ENCODE data around the gene ARSJ.
A peak's percentile ranks its signal among the peaks of the same experiment; 100 is the strongest.
"Not testable (repeated sequence)": the region's sequence is repeated elsewhere in the genome, so short reads cannot be mapped to it uniquely, and the experiment has no call there.

The ARSJ gene

DNA sequence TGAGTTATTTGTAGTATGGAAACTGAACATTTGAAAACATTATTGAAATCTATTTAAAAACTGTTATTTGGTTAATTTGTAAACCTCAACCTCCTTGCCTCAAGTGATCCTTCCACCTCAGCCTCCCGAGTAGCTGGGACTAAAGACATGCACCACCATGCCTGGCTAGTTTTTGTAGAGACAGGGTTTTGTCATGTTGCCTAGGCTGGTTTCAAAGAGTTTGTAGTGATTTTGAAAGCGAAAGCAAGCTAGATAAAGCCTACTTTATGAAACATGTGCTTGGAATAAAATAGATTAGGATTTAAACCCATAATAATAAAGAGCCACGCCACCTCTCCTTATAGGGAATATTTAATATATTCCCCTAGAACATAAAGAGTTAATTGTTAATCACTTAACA lies 23.5 kb downstream of the ARSJ start:
- no peak for DNase-seq

DNA sequence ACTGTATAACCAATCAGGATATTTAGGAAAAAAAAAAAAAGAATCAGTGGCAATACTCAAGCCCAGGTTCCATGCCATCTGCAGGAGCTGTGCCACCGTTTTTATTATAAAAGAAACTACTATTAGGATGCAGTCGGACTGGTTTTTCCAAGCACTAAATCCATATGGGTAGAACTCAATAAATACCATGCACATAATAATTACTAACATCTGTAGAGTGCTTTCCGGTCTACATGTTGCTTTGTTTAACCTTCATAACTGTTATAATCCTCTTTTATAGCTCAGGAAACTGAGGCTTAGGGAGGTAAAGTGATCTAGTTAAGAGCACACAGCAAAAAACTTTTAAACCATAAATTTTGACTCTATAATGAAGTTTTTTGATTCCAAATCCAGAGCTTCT lies 24.0 kb downstream of the ARSJ start:
- no peak for DNase-seq

DNA sequence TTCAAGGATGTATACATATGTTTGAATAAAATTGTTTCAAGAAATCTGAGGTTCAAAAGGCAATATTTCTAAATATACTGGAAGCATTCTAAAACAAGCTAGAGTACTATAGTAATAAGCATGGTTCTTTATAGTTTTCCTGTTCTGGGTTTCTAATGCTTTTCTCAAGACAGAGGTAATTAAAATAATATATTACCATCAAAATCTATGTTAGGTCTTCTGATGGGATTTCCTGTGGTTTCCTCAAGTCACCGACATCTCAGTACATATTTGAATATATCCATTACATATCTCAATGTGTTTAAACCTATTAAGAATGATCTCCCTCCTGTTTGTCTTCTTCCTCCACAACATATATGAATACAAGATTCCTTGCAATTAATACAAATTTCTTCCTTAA lies 25.6 kb downstream of the ARSJ start:
- DNase-seq, result no peak

DNA sequence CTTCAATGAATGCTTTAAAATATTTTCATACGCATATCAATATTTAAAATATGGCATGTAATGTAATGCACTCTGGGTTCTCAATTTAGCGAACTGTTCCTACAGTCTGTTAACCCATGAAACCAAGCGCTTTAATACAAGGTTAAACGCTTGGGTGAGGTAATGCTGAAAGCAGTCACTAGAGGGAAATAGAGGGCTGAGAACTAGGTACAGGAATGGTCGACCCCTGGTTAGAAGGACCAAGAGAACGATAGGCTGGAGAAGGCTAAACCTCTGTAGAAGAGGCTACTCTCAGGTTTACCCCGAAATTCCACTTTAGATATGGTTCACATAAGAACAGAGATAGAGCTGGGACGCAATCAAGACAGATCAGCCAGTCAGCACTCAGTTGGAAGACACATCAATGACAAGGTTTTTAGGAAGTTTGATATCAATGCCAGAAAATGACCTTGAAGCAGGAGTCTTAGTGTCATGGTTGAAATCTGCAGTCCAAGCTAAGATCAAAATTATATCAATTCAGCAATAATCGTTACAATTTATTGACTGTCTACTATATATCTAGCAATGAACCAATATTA lies 26.9 kb downstream of the ARSJ start:
- no peak for DNase-seq

DNA sequence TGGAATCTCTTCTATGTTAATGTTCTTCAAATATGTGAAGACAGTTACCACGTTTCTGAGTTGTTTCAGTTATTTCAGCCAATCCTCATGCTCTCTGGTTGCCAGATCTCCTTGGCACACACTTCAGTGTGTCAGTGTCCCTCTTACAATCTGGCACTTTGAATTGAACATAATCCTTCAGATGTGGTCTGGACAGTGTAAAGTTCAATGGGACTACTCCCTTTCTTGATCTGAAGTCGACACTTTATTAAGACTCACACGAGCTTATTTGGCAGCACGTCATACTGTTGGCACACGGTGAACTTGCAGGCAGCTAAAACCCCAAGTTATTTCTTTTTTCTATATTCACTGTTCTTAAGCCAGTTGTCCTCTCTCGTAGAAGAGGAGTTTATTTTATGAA lies 28.2 kb downstream of the ARSJ start:
- DNase-seq, result peak; percentile 63

DNA sequence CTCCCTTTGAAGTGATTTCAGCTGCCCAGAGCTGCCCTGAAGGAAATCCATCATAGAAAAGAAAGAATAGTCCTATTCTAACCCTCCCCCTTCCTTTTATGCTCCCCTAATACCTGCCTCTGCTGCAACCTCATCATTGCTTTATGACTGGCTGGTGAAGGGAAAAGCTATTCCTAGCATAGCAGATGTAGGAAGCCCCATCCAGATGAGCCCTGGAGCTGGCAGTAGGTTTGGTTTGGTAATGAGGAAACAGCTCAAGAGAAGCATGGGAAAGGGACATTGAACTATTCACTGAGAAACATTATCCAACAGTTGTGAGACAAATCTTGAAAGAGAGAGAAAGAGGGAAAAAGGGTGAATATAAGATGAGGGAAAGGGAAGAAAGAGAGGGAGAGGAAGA lies 29.2 kb downstream of the ARSJ start:
- no peak for DNase-seq

DNA sequence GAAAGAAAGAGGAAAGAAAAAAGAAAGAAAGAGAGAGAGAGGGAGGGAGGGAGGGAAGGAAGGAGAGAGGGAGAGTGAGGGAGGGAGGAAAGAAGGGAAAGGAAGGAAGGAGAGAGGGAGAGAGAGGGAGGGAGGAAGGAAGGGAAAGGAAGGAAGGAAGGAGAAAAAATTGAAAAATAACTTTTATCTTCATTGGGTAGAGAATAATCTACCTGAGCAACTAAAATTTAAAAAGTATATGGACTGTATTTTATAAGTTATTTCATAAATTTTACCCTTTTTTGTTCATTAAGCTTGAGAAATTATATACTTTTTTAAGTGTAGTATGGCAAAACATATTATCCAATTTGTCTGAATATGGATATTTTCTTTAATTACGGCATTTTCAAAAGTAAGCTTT lies 32.0 kb downstream of the ARSJ start:
- no peak for DNase-seq

DNA sequence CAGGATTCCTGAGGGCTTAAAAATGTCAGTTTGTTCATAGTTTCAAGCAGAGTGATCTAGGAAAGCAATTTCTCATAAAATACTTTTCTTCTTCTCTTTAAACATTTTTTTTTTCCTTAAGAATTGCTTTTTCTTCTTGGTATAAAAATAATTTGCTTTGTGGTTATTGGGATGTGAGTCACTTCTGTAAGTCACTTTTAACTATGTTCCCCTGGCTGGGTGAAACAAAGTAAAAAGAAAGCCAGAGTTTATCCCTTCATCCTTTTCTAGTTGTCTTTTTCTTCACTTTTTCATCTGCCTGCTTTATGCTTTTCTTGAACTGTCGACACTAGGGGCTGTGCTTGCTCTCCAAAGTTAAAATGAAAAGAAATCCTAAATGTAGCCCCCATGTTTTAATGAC lies 33.5 kb downstream of the ARSJ start:
- no peak for DNase-seq

DNA sequence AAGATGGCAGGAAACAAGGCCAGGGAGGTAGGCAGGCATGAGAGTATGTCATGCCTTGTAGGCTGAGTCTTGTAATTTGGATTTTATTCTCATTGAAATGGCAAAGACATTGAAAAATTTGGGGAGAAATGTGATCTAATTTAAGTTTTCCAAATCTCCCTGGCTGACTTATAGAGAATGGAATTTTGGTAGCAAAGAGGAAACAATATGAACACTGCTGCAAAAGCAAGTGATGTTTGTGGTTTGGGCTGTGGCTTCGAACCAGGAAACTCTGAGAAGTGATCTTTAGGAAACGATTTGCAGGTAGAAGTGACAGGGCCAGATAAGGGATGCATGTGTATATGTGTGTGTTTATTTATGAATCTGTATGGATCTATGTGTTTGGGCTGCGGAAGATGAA lies 35.6 kb downstream of the ARSJ start:
- no peak for DNase-seq

DNA sequence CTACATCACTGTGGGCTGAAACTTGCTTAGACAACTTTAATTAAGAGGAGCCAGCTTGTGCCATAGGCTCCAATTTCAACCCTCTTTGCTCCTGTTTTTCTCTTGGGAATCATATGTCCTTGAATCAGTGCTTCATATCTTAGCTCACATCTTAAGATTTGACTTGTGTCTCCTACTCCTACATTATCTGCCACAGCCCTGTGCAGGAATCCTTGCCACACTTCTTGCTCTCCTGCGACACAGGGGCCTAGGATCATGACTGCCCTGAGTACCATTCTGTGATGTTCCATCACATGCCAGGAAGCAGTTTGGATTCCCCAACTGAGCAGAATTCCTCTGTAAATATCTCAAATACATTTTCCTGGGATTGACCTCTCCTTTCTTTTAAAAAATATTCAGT lies 36.4 kb downstream of the ARSJ start:
- no peak for DNase-seq

DNA sequence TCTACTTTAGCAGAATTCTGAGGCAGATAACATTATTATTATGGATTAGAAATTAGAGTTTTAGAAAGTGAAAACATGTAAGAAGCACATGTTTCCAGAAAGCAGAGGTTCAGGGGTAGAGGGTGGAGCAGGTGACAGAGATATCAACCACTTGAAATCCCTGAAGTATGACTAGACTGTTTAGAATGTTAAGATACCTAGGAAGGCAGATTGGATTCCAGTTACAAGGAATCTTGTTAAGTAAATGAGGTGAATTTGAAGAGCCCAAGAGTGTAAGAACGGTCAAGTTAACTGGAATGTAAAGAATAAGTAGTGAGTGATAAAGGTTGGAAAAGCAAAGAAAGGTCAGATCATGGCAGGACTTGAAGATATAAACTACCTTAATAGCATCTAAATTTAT lies 37.6 kb downstream of the ARSJ start:
- no peak for DNase-seq

DNA sequence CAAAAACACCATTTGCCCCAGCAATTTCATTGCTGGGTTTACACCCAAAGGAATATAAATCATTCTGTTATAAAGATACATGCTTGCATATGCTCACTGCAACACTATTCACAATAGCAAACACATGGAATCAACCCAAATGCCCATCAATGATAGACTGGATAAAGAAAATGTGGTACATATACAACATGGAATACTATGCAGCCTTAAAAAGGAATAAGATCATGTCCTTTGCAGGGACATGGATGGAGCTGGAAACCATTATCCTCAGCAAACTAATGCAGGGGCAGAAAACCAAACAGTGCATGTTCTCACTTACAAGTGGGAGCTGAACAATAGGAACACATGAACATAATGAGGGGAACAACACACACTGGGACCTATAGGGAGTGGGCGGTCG lies 39.3 kb downstream of the ARSJ start:
- not testable (repeated sequence) for DNase-seq

DNA sequence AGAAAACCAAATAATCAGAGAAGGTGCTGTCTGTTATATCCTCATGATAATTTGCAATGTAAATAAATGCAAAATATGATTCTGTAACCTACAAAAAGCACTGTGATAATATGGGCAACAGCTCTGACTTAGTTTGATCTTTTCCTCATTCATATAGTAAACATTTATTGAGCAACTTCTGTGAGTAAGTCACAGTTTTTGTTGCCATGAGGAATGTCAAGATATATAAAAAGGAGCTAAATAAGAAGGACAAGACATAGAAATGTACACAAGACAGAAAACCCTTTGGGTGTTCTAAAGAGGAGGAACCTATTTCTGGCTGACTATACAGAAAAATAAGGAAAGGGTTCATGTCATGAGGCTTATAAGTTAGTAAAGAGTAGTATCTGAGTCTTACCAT lies 44.3 kb downstream of the ARSJ start:
- DNase-seq, result no peak

DNA sequence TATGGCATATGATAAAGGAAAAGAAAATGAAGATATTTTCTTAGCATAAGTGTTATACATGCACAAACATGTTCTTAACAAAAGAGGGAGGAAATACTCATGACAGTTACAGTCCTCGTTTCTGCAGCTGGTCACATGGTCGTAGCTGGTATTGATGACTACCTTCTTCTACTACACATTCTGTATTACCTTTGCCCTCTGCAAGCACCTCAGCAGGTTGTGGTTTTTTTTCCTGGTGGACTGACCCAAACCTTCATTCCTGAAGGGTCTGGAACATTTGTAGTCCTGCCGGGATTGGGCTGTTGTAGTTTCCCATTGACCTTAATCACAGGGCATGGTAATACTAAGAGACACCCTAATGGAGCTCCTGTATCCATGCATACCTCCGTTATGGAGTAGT lies 54.7 kb downstream of the ARSJ start:
- not testable (repeated sequence) for DNase-seq

DNA sequence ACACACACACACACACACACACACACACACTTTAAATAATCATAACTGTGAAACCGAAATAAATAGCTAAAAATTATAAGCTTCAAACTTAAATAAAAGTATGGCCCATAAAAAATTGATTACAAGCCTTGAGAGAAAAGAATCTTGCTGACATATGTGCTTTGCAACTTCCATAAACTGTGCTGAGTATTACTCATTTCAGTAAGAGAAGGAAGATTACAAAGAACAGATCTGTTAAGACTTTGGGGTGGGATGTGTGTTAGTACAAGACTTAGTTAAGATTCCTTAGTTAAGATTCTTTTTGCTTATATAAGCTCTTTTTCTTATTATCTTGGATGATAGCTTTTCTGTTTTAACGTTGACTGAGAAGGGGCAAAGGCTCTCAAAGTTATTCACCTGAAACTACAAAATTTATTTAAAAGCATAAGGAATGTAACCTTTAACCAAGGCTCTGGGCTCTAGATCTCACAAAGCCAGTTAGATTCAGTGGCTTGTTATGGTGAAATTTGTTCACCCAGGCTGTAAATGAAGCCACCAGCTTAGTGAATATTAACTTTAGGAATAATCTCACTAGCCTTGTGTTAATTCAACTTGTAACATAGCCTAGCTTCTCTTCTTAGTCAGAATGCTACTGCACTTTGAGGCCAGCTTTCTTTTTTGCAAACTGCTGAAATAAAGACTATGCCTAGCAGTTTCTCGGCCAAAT lies 58.2 kb downstream of the ARSJ start:
- no peak for DNase-seq

DNA sequence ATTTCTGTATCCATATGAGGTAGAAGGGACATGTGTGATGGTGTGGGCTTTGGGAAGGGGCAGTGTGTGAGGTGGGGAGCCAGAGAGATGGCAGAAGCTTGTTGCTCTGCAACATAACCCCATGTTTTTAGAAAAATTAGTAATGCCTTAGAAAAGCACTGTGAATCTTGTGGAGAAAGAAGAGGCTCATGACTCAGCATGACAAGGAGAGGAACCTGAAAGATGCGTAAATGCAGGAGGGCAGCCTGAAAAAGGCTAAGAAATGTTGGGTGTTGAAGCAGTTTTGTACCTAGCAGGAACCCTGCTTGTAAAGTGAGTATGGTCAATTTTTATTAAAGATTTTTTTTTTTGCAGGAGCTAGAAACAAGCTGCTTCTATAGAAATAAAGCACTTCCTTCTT lies 59.8 kb downstream of the ARSJ start:
- no peak for DNase-seq

DNA sequence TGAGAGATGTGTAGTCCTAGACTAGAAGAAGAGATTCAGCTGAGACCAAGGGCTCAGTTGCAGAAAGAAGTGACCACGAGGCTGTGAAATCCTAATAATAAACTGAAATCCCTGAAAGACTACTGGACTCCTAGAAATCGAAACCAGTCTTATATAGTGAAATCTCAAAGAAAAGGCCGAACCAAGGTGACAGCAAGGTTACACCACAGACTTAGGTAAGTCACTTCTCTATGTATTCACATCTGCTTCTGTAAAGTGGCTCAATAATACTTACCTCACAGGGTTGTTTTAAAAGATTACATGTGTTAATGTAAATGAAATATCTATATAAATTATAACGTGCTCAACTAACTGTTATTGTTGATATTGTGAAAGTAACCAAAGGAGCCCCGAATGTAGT lies 60.3 kb downstream of the ARSJ start:
- DNase-seq, result no peak

DNA sequence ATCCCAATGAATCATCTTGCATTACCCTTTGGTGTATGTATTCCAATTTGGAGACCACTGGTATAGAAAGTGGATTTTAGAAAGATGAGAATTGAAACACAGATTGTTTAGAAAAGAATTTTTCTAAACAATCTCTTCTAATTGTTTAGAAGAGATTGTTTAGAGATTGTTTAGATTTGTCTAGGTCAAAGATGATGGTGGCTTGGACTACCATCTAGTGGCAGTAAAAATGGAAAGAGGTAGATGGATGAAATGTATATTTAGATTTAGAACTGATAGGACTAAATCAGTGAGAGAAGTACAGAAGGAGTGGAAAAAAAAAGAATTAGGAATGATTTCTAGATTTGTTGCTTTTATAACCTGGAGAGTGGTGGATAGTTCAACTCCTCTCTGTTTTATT lies 70.6 kb downstream of the ARSJ start:
- DNase-seq, result no peak

DNA sequence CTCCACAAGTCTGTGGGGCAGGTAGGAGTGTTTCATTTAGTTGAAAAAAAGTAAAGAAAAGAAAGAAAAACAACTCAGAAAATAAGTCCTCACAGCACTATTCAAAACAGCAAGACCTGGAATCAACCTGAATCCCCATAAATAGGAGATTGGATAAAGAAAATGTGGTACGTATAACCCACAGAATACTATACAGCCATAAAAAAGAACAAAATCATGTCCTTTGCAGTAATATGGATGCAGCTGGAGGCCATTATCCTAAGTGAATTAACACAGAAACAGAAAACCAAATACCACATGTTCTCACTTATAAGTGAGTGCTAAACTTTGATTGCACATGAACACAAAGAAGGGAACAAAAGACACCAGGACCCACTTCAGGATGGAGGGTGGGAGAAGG lies 71.9 kb downstream of the ARSJ start:
- no peak for DNase-seq

DNA sequence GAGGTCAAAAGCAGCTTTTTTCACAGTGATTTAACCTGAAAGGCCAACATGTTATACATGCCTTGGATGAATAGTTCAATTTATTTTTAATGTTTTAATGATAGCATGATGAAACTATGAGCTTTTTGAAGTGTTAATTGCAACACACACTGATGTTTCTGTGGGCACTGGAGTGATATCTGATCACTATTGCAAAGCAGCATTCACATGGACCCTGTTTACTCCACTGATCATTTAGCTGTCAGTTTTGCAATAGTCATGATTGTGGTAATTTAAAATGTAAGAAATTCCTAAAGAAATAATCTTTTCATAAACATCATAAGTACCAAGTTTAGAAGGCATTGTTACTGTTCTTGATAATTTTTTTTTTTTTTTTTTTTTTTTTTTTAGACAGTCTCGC lies 74.1 kb downstream of the ARSJ start:
- no peak for DNase-seq

DNA sequence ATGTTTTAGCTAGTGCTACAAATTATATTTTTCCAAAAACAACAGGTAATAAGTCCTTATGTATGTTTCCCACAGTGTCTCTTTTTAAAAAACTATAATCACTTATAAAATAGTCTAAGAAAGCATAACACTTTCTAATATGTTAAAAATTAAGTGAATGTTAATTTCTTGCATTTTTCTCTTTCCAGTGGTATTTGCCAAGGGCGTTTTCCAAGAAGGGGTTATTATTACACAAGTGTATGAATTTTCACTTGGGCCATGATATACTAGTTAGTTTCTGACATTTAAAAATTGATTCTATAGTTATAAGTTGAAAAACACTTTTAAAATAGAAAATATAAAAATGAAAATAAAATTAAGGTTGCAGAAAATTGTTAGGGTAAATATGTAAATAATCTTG lies 74.6 kb downstream of the ARSJ start:
- DNase-seq, result no peak

DNA sequence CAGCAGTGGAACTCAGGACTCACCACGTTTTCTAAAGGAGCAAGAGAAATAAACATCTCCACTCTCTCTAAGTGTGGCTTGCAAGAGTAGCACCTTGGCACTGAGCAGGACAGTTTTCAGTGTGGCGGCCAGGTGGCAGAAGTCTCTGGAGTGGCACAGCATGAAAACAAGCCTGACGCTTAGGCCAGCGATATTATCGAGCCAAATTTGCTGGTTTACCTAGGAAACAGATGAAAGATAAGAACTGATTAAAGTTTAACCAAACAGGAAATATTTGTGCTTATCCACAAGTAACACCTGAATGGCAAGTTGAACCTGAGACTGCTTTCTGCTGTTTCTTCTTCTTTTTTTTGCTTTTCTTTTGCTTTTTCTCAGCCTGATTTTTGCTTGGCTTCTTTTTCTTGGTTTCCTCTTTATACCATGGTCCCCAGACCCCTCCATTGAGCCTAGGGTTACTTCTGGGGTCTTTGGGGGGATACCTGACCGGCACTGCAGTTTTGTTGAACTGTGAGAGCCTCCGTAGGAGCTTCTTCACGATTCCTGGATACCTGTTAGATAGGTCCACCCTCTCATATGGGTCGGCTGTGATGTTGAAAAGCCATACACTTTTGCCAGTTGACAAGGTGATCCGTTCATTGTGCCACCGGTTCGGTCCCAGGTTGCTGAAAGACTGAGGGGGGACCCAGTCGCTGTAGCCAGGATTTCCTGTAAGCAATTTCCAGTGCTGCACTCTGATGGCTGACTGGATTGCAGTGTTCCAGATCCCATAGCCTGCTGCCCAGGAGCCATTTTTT lies 77.3 kb downstream of the ARSJ start:
- no peak for DNase-seq

DNA sequence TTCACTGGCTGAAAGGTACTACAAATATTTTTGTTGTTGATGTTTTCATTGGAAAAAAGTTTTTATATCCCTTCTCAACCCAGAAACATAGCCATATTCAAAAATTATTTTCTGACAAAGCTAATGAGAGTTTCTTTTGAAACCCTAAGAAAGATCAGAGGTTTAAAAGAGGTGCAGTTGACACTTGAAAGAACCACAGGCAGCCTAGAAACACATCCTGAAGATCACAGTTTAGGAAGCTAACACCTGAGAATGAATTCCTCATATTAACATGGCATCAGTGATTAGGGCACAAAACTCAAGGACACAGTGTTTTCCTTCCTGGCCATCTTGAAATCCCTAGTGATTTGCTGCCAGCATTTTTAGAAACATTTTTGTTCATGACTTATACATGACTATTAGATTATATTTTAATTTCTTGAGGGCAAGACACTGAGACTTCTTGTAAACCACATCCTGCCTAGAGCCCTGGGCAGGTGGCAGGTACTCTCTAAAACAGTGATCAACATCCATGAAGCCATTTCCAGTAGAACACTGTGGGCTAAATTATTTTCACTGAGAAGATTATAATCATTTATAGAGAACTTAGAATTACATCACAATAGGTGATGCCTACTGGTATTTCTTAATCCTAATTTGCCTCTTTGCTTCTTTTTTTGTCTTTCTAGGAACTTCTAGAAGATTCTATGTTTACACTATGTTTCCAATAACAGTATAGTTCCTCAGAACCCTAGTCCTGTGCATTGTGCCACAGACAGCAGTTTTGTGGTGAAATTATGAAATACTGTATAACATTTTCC lies 80.0 kb downstream of the ARSJ start:
- DNase-seq, result no peak

DNA sequence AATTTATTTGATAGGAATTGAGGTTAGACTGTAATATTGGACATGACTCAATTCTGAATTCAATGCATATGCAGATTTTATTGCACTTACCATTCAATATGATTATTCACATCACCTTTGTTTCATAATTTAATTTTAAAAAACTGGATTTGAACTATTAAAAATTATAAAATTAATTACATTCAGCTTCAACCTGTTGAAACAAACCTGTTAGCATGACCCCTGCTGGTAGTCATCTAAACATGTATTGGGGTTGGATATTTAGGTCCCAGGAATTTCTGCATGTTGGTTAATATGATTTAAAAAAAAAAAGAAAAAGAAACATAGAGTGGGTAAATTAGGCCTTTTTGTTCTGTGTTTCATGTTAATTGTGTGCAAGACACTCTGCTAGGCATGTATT lies 85.9 kb downstream of the ARSJ start:
- no peak for DNase-seq

Data from left hindlimb (tissue), 1 donor.